Gastrocnemius medialis (tissue), 4 donors: ENCODE data around the gene TOM1. TPM values are rescaled to one million over a fixed set of nuclear protein-coding genes. Genes with fewer than 3 reads are reported as not detected.
A peak's percentile ranks its signal among the peaks of the same experiment; 100 is the strongest.

Experiments
- ATAC-seq, 2 donors: fragments of 150-250 bp; one replicate each; pipeline ENCODE4 v1.9.1; 2016
- DNase-seq, 2 donors: peaks; one replicate each; pipeline ENCODE4 v3.0.0-alpha.2; 2019
- H3K27ac ChIP-seq, 4 donors: fragments of 200-600 bp; sonication (generic); 1 replicate in 1 of 4; 2 replicates in 3 of 4; pipeline ENCODE4 v1.5.1; 2016 to 2018; ENCODE audit warnings: mild to moderate bottlenecking in 2 of 4, moderate library complexity in 1 of 4
- H3K27me3 ChIP-seq, 3 donors: fragments of 200-600 bp; sonication (generic) in 2 of 3; 1 replicate in 1 of 3; 2 replicates in 2 of 3; pipeline versions ENCODE4 v1.5.1 to v1.6.0; 2016 to 2019; ENCODE audit warnings: mild to moderate bottlenecking in 1 of 3, moderate library complexity in 1 of 3
- H3K36me3 ChIP-seq, 2 donors: fragments of 200-600 bp; sonication (generic) in 1 of 2; one replicate each; pipeline ENCODE4 v1.5.1; 2017 to 2018
- H3K4me1 ChIP-seq, 2 donors: fragments of 200-600 bp; sonication (generic) in 1 of 2; one replicate each; pipeline ENCODE4 v1.5.1; 2016 to 2017; ENCODE audit warnings: mild to moderate bottlenecking in 2 of 2
- H3K4me3 ChIP-seq, 4 donors: fragments of 200-600 bp; sonication (generic) in 3 of 4; 1 replicate in 1 of 4; 2 replicates in 3 of 4; pipeline ENCODE4 v1.5.1; 2016 to 2019; ENCODE audit warnings: mild to moderate bottlenecking in 2 of 4
- H3K9me3 ChIP-seq, 3 donors: fragments of 200-600 bp; sonication (generic) in 2 of 3; 1 replicate in 1 of 3; 2 replicates in 2 of 3; pipeline ENCODE4 v1.5.1; 2016 to 2019
- POLR2A ChIP-seq, 2 donors: fragments of 450-650 bp; IDR thresholded peaks; one replicate each; pipeline ENCODE4 v1.6.1; 2017; ENCODE audit warnings: antibody characterized with exemption in 2 of 2, mild to moderate bottlenecking in 2 of 2, moderate library complexity in 2 of 2
- in situ Hi-C, 4 donors: fragments of 200-750 bp; cut with MboI; loops; one replicate each; pipeline versions ENCODE4 v1.15.0 to v1.8.0; 2017; ENCODE audit warnings: low sequenced_read_pairs in 4 of 4
- intact Hi-C: fragments of 100-400 bp; cut with DNase I; formaldehyde crosslinking; loops from one replicate; pipeline ENCODE4 v1.15.1; 2023; ENCODE audit warnings: low total_unique reads
- total RNA-seq, 4 donors: library from RNA; depleted of rRNA; stranded (reverse); fragments of >200 nt; gene quantifications; one replicate each; pipeline versions ENCODE4 v1.1.0 to v1.2.3, GENCODE V29; 2016
- TF ChIP-seq, protein P1 (sequence below), 5 experiments: fragments of 450-650 bp in 3 of 5; fragments of 200-600 bp in 2 of 5; sonication (generic) in 2 of 5; IDR thresholded peaks in 4 of 5; conservative IDR thresholded peaks in 1 of 5; 1 replicate in 4 of 5; 2 replicates in 1 of 5; pipeline ENCODE4 v1.5.1; 2016 to 2019; ENCODE audit warnings: antibody characterized with exemption in 5 of 5, mild to moderate bottlenecking in 3 of 5, moderate library complexity in 3 of 5

The TOM1 gene
- total RNA-seq, 4 donors from 2014 or later: 363 to 609 (median 425) TPM

DNA sequence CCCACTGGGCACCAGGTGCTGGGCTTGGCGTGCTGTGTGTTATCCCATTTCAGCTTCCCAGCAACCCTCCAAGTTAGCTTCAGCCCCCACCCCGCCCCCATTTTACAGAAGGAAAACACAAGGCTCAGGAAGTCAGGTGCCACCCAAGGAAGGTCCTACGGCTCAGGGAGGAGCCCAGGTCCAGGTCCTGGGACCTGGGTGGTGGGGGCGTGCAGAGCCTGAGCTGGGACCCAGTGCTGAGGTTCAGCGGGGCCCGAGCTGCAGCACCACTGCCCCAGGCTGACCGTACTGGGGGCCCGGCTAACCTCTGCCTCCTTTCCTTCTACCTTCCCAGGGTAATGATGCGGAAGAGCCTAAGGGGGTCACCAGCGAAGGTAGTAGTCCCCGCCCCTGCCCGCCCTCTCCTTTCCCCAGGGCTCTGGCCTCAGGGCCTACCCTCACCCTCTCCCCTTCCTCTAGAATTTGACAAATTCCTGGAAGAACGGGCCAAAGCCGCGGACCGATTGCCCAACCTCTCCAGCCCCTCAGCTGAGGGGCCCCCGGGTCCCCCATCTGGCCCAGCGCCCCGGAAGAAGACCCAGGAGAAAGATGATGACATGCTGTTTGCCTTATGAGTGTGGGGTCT is 47.0 kb downstream of the TOM1 start:
- Histone ChIP-seq H3K4me1 (peaks cover 9 to 19% of the 10 kb centered on the region in 2 donors), H3K27me3 (no peaks in the 10 kb centered on the region), H3K4me3 (no peak overlapping the region), H3K9me3 (no peaks in the 10 kb centered on the region), H3K36me3 (peaks cover 0 to 63% of the 10 kb centered on the region in 2 donors), H3K27ac (no peak overlapping the region)
- ATAC-seq (no peak), DNase-seq (no peak)
- in situ Hi-C loops (loop anchor here in 2 of 4 donors (25.0 kb wide), 1 partner anchor 241 kb away; no protein-coding TSS in a partner anchor), intact Hi-C loops (no loop called here)
- no peak for TF ChIP-seq POLR2A (IDR thresholded peaks at IDR 0.05)
- TF ChIP-seq, protein P1, sequence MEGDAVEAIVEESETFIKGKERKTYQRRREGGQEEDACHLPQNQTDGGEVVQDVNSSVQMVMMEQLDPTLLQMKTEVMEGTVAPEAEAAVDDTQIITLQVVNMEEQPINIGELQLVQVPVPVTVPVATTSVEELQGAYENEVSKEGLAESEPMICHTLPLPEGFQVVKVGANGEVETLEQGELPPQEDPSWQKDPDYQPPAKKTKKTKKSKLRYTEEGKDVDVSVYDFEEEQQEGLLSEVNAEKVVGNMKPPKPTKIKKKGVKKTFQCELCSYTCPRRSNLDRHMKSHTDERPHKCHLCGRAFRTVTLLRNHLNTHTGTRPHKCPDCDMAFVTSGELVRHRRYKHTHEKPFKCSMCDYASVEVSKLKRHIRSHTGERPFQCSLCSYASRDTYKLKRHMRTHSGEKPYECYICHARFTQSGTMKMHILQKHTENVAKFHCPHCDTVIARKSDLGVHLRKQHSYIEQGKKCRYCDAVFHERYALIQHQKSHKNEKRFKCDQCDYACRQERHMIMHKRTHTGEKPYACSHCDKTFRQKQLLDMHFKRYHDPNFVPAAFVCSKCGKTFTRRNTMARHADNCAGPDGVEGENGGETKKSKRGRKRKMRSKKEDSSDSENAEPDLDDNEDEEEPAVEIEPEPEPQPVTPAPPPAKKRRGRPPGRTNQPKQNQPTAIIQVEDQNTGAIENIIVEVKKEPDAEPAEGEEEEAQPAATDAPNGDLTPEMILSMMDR (IDR thresholded peaks at IDR 0.05 in 4 of 5, conservative IDR thresholded peaks at IDR 0.05 in 1 of 5): no peak

DNA sequence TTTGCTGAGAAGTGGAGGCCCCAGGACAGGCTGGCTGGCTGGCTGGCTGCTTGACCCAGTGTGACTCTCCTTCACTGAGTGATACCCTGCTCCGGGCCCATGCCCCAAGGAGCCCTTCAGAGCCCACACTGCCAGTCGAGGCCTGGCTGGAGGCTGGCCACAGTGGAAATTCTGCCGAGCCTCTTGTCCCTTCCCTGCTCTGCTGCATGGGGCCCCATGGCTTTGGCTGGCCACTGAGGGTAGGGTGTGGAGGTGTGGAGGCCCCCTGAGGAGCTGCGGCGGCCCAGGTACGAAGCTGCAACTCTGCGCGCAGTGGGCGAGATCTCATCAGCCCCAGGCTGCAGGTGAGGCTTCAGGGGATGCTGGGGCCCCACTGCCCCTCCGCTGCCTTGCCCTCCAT is 47.8 kb downstream of the TOM1 start:
- H3K27me3 ChIP-seq: no peaks in the 10 kb centered on the region
- no peak overlapping the region for H3K27ac ChIP-seq
- in situ Hi-C loops (loop anchor here in 2 of 4 donors (25.0 kb wide), 1 partner anchor 240 kb away; no protein-coding TSS in a partner anchor), intact Hi-C loops (no loop called here)
- DNase-seq: no peak
- H3K36me3 ChIP-seq: peaks cover 0 to 57% of the 10 kb centered on the region in 2 donors
- ATAC-seq: no peak
- H3K4me1 ChIP-seq: peaks cover 16 to 24% of the 10 kb centered on the region in 2 donors
- TF ChIP-seq POLR2A (IDR thresholded peaks at IDR 0.05): no peak
- TF ChIP-seq, protein P1 (IDR thresholded peaks at IDR 0.05 in 4 of 5, conservative IDR thresholded peaks at IDR 0.05 in 1 of 5): no peak
- no peak overlapping the region for H3K4me3 ChIP-seq
- no peaks in the 10 kb centered on the region for H3K9me3 ChIP-seq

- H3K36me3 ChIP-seq: peaks cover 0 to 52% of the 10 kb centered on the region in 2 donors
- no peak overlapping the region for H3K27ac ChIP-seq
- ATAC-seq: no peak
- in situ Hi-C loops: loop anchor here in 2 of 4 donors (25.0 kb wide), 1 partner anchor 239 kb away; no protein-coding TSS in a partner anchor
- peaks cover 16 to 24% of the 10 kb centered on the region in 2 donors for H3K4me1 ChIP-seq
- no peak for TF ChIP-seq POLR2A (IDR thresholded peaks at IDR 0.05)
- TF ChIP-seq, protein P1 (IDR thresholded peaks at IDR 0.05 in 4 of 5, conservative IDR thresholded peaks at IDR 0.05 in 1 of 5): no peak
- no peaks in the 10 kb centered on the region for H3K9me3 ChIP-seq
- no peaks in the 10 kb centered on the region for H3K27me3 ChIP-seq
- intact Hi-C loops: no loop called here
- no peak for DNase-seq
- no peak overlapping the region for H3K4me3 ChIP-seq
These were observed 48.4 kb downstream of the TOM1 start for GRCh38 chr22:35348026-35348590.

- intact Hi-C loops: no loop called here
These were observed 49.0 kb downstream of the TOM1 start for GRCh38 chr22:35348703-35349102.

More at GRCh38 chr22:35348703-35349102, 49.0 kb downstream of the TOM1 start:
- Histone ChIP-seq H3K36me3 (peaks cover 0 to 47% of the 10 kb centered on the region in 2 donors), H3K4me3 (no peak overlapping the region), H3K27ac (peak overlapping the region in 3 of 4 donors; percentile 83 to 89 (median 84)), H3K27me3 (no peaks in the 10 kb centered on the region), H3K9me3 (no peaks in the 10 kb centered on the region), H3K4me1 (peaks cover 16 to 24% of the 10 kb centered on the region in 2 donors)
- ATAC-seq (no peak), DNase-seq (no peak)
- in situ Hi-C loops: loop anchor here in 2 of 4 donors (25.0 kb wide), 1 partner anchor 239 kb away; no protein-coding TSS in a partner anchor
- TF ChIP-seq, protein P1 (IDR thresholded peaks at IDR 0.05 in 4 of 5, conservative IDR thresholded peaks at IDR 0.05 in 1 of 5): no peak
- no peak for TF ChIP-seq POLR2A (IDR thresholded peaks at IDR 0.05)
